HEK293 (cell line): ENCODE results near the gene MSH5.

Experiments
- BCL11A ChIP-seq: fragments of 450-650 bp; formaldehyde crosslinking; IDR thresholded peaks from 2 replicates; pipeline ENCODE4 v1.5.1; 2016; ENCODE audit warnings: low read depth, missing biosample characterization, missing genetic modification characterization
- CTCF ChIP-seq: fragments of 450-650 bp; formaldehyde crosslinking; IDR thresholded peaks from 2 replicates; pipeline ENCODE4 v1.5.1; 2016; ENCODE audit warnings: missing biosample characterization, missing genetic modification characterization
- GLIS1 ChIP-seq: fragments of 450-650 bp; formaldehyde crosslinking; IDR thresholded peaks from 2 replicates; pipeline ENCODE4 v1.5.1; 2016; ENCODE audit warnings: missing biosample characterization, missing genetic modification characterization
- HOXD13 ChIP-seq: sonication (generic); formaldehyde crosslinking; IDR thresholded peaks from 2 replicates; pipeline ENCODE4 v1.8.0; 2022; ENCODE audit warnings: missing genetic modification reagents, borderline replicate concordance
- OSR2 ChIP-seq: fragments of 450-650 bp; formaldehyde crosslinking; IDR thresholded peaks from 2 replicates; pipeline ENCODE4 v1.5.1; 2016; ENCODE audit warnings: missing biosample characterization, missing genetic modification characterization
- PBX3 ChIP-seq: sonication (generic); formaldehyde crosslinking; IDR thresholded peaks from 2 replicates; pipeline ENCODE4 v1.8.1; 2022; ENCODE audit warnings: mild to moderate bottlenecking, moderate library complexity, missing genetic modification reagents
- PRDM4 ChIP-seq: fragments of 450-650 bp; formaldehyde crosslinking; IDR thresholded peaks from 2 replicates; pipeline ENCODE4 v1.5.1; 2017; ENCODE audit warnings: missing biosample characterization, missing genetic modification characterization
- RBAK ChIP-seq: fragments of 450-650 bp; formaldehyde crosslinking; IDR thresholded peaks from 2 replicates; pipeline ENCODE4 v1.5.1; 2016; ENCODE audit warnings: missing biosample characterization, missing genetic modification characterization
- REPIN1 ChIP-seq: fragments of 450-650 bp; formaldehyde crosslinking; IDR thresholded peaks from 2 replicates; pipeline ENCODE4 v1.5.1; 2017; ENCODE audit warnings: missing biosample characterization, missing genetic modification characterization, low read depth
- SCRT1 ChIP-seq: fragments of 450-650 bp; formaldehyde crosslinking; IDR thresholded peaks from 2 replicates; pipeline ENCODE4 v1.5.1; 2016; ENCODE audit warnings: missing biosample characterization, missing genetic modification characterization, borderline replicate concordance
- SCRT2 ChIP-seq: fragments of 450-650 bp; formaldehyde crosslinking; IDR thresholded peaks from 2 replicates; pipeline ENCODE4 v1.5.1; 2016; ENCODE audit warnings: missing biosample characterization, missing genetic modification characterization
- SP2 ChIP-seq: fragments of 450-650 bp; formaldehyde crosslinking; IDR thresholded peaks from 2 replicates; pipeline ENCODE4 v1.5.1; 2016; ENCODE audit warnings: missing biosample characterization, missing genetic modification characterization
- TSHZ1 ChIP-seq: fragments of 450-650 bp; formaldehyde crosslinking; IDR thresholded peaks from 2 replicates; pipeline ENCODE4 v1.5.1; 2016; ENCODE audit warnings: missing biosample characterization, missing genetic modification characterization, borderline replicate concordance
- ZBTB44 ChIP-seq: fragments of 450-650 bp; IDR thresholded peaks from 2 replicates; pipeline ENCODE4 v1.5.1; 2018; ENCODE audit warnings: missing biosample characterization, mild to moderate bottlenecking, missing genetic modification characterization
- ZBTB8A ChIP-seq: fragments of 450-650 bp; formaldehyde crosslinking; IDR thresholded peaks from 2 replicates; pipeline ENCODE4 v1.5.1; 2016; ENCODE audit warnings: missing biosample characterization, missing genetic modification characterization
- ZEB2 ChIP-seq: fragments of 450-650 bp; formaldehyde crosslinking; IDR thresholded peaks from 2 replicates; pipeline ENCODE4 v1.5.1; 2016; ENCODE audit warnings: missing biosample characterization, missing genetic modification characterization
- ZFP37 ChIP-seq: fragments of 450-650 bp; formaldehyde crosslinking; IDR thresholded peaks from 2 replicates; pipeline ENCODE4 v1.5.1; 2016; ENCODE audit warnings: missing biosample characterization, missing genetic modification characterization
- ZNF138 ChIP-seq: fragments of 450-650 bp; formaldehyde crosslinking; IDR thresholded peaks from 2 replicates; pipeline ENCODE4 v1.5.1; 2016; ENCODE audit warnings: missing biosample characterization, missing genetic modification characterization, borderline replicate concordance
- ZNF184 ChIP-seq: fragments of 450-650 bp; IDR thresholded peaks from 2 replicates; pipeline ENCODE4 v1.5.1; 2018; ENCODE audit warnings: missing biosample characterization, mild to moderate bottlenecking, missing genetic modification characterization
- ZNF221 ChIP-seq: fragments of 450-650 bp; formaldehyde crosslinking; IDR thresholded peaks from 2 replicates; pipeline ENCODE4 v1.5.1; 2017; ENCODE audit warnings: missing biosample characterization, missing genetic modification characterization, borderline replicate concordance
- ZNF350 ChIP-seq: fragments of 450-650 bp; formaldehyde crosslinking; IDR thresholded peaks from 2 replicates; pipeline ENCODE4 v1.5.0; 2017; ENCODE audit warnings: missing biosample characterization, mild to moderate bottlenecking, missing genetic modification characterization
- ZNF394 ChIP-seq: fragments of 450-650 bp; formaldehyde crosslinking; IDR thresholded peaks from 2 replicates; pipeline ENCODE4 v1.5.1; 2016; ENCODE audit warnings: missing biosample characterization, missing genetic modification characterization, mild to moderate bottlenecking, moderate library complexity, borderline replicate concordance
- ZNF423 ChIP-seq: fragments of 450-650 bp; formaldehyde crosslinking; IDR thresholded peaks from 2 replicates; pipeline ENCODE4 v1.5.1; 2016; ENCODE audit warnings: missing biosample characterization, missing genetic modification characterization
- ZNF488 ChIP-seq: fragments of 450-650 bp; formaldehyde crosslinking; IDR thresholded peaks from 2 replicates; pipeline ENCODE4 v1.5.1; 2016; ENCODE audit warnings: missing biosample characterization, missing genetic modification characterization
- ZNF530 ChIP-seq: fragments of 450-650 bp; formaldehyde crosslinking; IDR thresholded peaks from 2 replicates; pipeline ENCODE4 v1.5.1; 2016; ENCODE audit warnings: low read depth, missing biosample characterization, missing genetic modification characterization
- ZNF549 ChIP-seq: fragments of 450-650 bp; IDR thresholded peaks from 2 replicates; pipeline ENCODE4 v1.5.1; 2018; ENCODE audit warnings: missing biosample characterization, missing genetic modification characterization, mild to moderate bottlenecking, inconsistent platforms, moderate library complexity
- ZNF677 ChIP-seq: fragments of 450-650 bp; IDR thresholded peaks from 2 replicates; pipeline ENCODE4 v1.5.0; 2018; ENCODE audit warnings: missing biosample characterization, mild to moderate bottlenecking, missing genetic modification characterization, moderate library complexity
- ZNF777 ChIP-seq: fragments of 450-650 bp; formaldehyde crosslinking; IDR thresholded peaks from 2 replicates; pipeline ENCODE4 v1.5.1; 2017; ENCODE audit warnings: missing biosample characterization, missing genetic modification characterization, borderline replicate concordance
- ZNF843 ChIP-seq: fragments of 450-650 bp; formaldehyde crosslinking; IDR thresholded peaks from 2 replicates; pipeline ENCODE4 v1.5.1; 2016; ENCODE audit warnings: missing biosample characterization, missing genetic modification characterization

MSH5 gene

GRCh38 chr6:31795616-31796298, 56.0 kb downstream of the MSH5 start, which contains the start of gene VARS1 (continued):
- peak; percentile 78 for TF ChIP-seq GLIS1 (tag by site-specific recombination)
- TF ChIP-seq SCRT1 (tag by site-specific recombination): no peak
- peak; percentile 72 for TF ChIP-seq ZNF423 (tag by site-specific recombination)
- peak; percentile 75 for TF ChIP-seq ZNF677 (tag by site-specific recombination)
- no peak for TF ChIP-seq ZNF138 (tag by site-specific recombination)
- TF ChIP-seq HOXD13: no peak
- TF ChIP-seq ZBTB8A (tag by site-specific recombination): peak; percentile 89; the same call in 1 of the 2 replicates
- TF ChIP-seq PBX3: peak; percentile 82
- TF ChIP-seq ZNF221 (tag by site-specific recombination): peak; percentile 68; the same call in 1 of the 2 replicates
- TF ChIP-seq ZEB2 (tag by site-specific recombination): peak; percentile 96
- TF ChIP-seq ZBTB44 (tag by site-specific recombination): peak; percentile 60
- TF ChIP-seq ZNF488 (tag by site-specific recombination): no peak
- TF ChIP-seq ZNF394 (tag by site-specific recombination): no peak
- TF ChIP-seq OSR2 (tag by site-specific recombination): peak; percentile 84
- TF ChIP-seq BCL11A (tag by site-specific recombination): peak; percentile 90
- no peak for TF ChIP-seq RBAK (tag by site-specific recombination)
- no peak for TF ChIP-seq ZFP37 (tag by site-specific recombination)
- peak; percentile 100 for TF ChIP-seq CTCF (tag by site-specific recombination)
- TF ChIP-seq SP2: peak; percentile 93
- no peak for TF ChIP-seq ZNF549 (tag by site-specific recombination)
- no peak for TF ChIP-seq REPIN1 (tag by site-specific recombination)
- TF ChIP-seq ZNF184 (tag by site-specific recombination): 0 out of 2 replicates have a peak, but pooled peaks have one; percentile 26
- TF ChIP-seq PRDM4 (tag by site-specific recombination): peak; percentile 31
- TF ChIP-seq SCRT2 (tag by site-specific recombination): 0 out of 2 replicates have a peak, but pooled peaks have one; percentile 8
- 0 out of 2 replicates have a peak, but pooled peaks have one; percentile 35 for TF ChIP-seq ZNF843 (tag by site-specific recombination)
- no peak for TF ChIP-seq TSHZ1 (tag by site-specific recombination)
- no peak for TF ChIP-seq ZNF350 (tag by site-specific recombination)
- TF ChIP-seq ZNF530: no peak
- no peak for TF ChIP-seq ZNF777 (tag by site-specific recombination)
